ENCODE measurements around the gene ACE. TPM values are rescaled to one million over a fixed set of nuclear protein-coding genes. Genes with fewer than 3 reads are reported as not detected.

The ACE gene
- total and polyA plus RNA-seq, 3 experiments from 2014 or later, result 4.6 to 5.5 (median 4.7) TPM

- Histone ChIP-seq H3K27ac (ENCODE audit: low read depth, low read length) (no peak overlapping the region), H3K36me3 (ENCODE audit: insufficient read depth, low read length) (no peaks in the 10 kb centered on the region), H3K4me1 (ENCODE audit: insufficient read depth, low read length) (no peaks in the 10 kb centered on the region), H3K27me3 (ENCODE audit: insufficient read depth, low read length, poor library complexity, severe bottlenecking) (peaks cover 4% of the 10 kb centered on the region), H3K4me3 (ENCODE audit: low read length) (no peak overlapping the region), H3K9me3 (ENCODE audit: low read length) (no peaks in the 10 kb centered on the region)
- no peak overlapping the region for H3K4me3 Mint-ChIP-seq
- CTCF ChIA-PET, result interaction anchor here (1.1 kb wide), 1 partner anchor 70 kb away, joined by 3 read pairs; no protein-coding TSS in a partner anchor
- H3K4me1 Mint-ChIP-seq, result peaks cover 0 to 8% (median 6%) of the 10 kb centered on the region in 3 donors
- H3K9me3 Mint-ChIP-seq, result peaks cover 0 to 1% (median 0%) of the 10 kb centered on the region in 5 donors
- H3K27me3 Mint-ChIP-seq, result peaks cover 13 to 32% of the 10 kb centered on the region in 2 donors
- no peak for DNase-seq
- peaks cover 0 to 6% (median 0%) of the 10 kb centered on the region in 3 donors for H3K36me3 Mint-ChIP-seq
- H3K27ac Mint-ChIP-seq, result no peak overlapping the region
- POLR2A ChIA-PET, result no interaction called here
Measured at GRCh38 chr17:63542218-63542545, 65.3 kb downstream of the ACE start.

GRCh38 chr17:63542942-63543821 is 66.3 kb downstream of the ACE start:
- no peak for DNase-seq
- POLR2A ChIA-PET, result no interaction called here
- no peak overlapping the region for H3K4me3 ChIP-seq (ENCODE audit: low read length)
- H3K36me3 ChIP-seq (ENCODE audit: insufficient read depth, low read length), result no peaks in the 10 kb centered on the region
- H3K36me3 Mint-ChIP-seq, result peaks cover 0 to 6% (median 0%) of the 10 kb centered on the region in 3 donors
- peaks cover 0 to 1% (median 0%) of the 10 kb centered on the region in 5 donors for H3K9me3 Mint-ChIP-seq
- no peak overlapping the region for H3K27ac Mint-ChIP-seq
- no peak overlapping the region for H3K27ac ChIP-seq (ENCODE audit: low read depth, low read length)
- H3K27me3 ChIP-seq (ENCODE audit: insufficient read depth, low read length, poor library complexity, severe bottlenecking), result peaks cover 4% of the 10 kb centered on the region
- no peak overlapping the region for H3K4me3 Mint-ChIP-seq
- no peaks in the 10 kb centered on the region for H3K4me1 ChIP-seq (ENCODE audit: insufficient read depth, low read length)
- CTCF ChIA-PET, result interaction anchor here (1.1 to 1.2 kb wide), 2 partner anchors 69 to 108 kb away, joined by 3 read pairs; no protein-coding TSS in a partner anchor
- peaks cover 0 to 8% (median 6%) of the 10 kb centered on the region in 3 donors for H3K4me1 Mint-ChIP-seq
- peaks cover 8 to 25% of the 10 kb centered on the region in 2 donors for H3K27me3 Mint-ChIP-seq
- H3K9me3 ChIP-seq (ENCODE audit: low read length), result no peaks in the 10 kb centered on the region

GRCh38 chr17:63543822-63544420 is 67.1 kb downstream of the ACE start:
- Mint-ChIP-seq H3K27ac (no peak overlapping the region), H3K4me1 (peaks cover 0 to 4% (median 3%) of the 10 kb centered on the region in 3 donors), H3K4me3 (no peak overlapping the region)

GRCh38 chr17:63544467-63545301 is 67.8 kb downstream of the ACE start:
- ChIA-PET POLR2A (no interaction called here), CTCF (interaction anchor here (1.2 kb wide), 1 partner anchor 110 kb away, joined by 3 read pairs; no protein-coding TSS in a partner anchor)
- Mint-ChIP-seq H3K4me1 (peaks cover 0 to 5% (median 5%) of the 10 kb centered on the region in 3 donors), H3K36me3 (peaks cover 0 to under 1% (median 0%) of the 10 kb centered on the region in 3 donors), H3K4me3 (no peak overlapping the region), H3K27me3 (peaks cover 0 to 10% of the 10 kb centered on the region in 2 donors), H3K27ac (no peak overlapping the region), H3K9me3 (peaks cover 0 to 1% (median 0%) of the 10 kb centered on the region in 5 donors)
- no peaks in the 10 kb centered on the region for H3K36me3 ChIP-seq (ENCODE audit: insufficient read depth, low read length)
- peaks cover 8% of the 10 kb centered on the region for H3K4me1 ChIP-seq (ENCODE audit: insufficient read depth, low read length)
- no peak overlapping the region for H3K27ac ChIP-seq (ENCODE audit: low read depth, low read length)
- no peak for DNase-seq
- H3K27me3 ChIP-seq (ENCODE audit: insufficient read depth, low read length, poor library complexity, severe bottlenecking), result no peaks in the 10 kb centered on the region
- no peaks in the 10 kb centered on the region for H3K9me3 ChIP-seq (ENCODE audit: low read length)
- no peak overlapping the region for H3K4me3 ChIP-seq (ENCODE audit: low read length)

More at GRCh38 chr17:63543822-63544420, 67.1 kb downstream of the ACE start:
- Histone ChIP-seq H3K9me3 (ENCODE audit: low read length) (no peaks in the 10 kb centered on the region), H3K4me1 (ENCODE audit: insufficient read depth, low read length) (no peaks in the 10 kb centered on the region), H3K27ac (ENCODE audit: low read depth, low read length) (no peak overlapping the region), H3K4me3 (ENCODE audit: low read length) (no peak overlapping the region), H3K27me3 (ENCODE audit: insufficient read depth, low read length, poor library complexity, severe bottlenecking) (peaks cover 4% of the 10 kb centered on the region), H3K36me3 (ENCODE audit: insufficient read depth, low read length) (no peaks in the 10 kb centered on the region)
- no peak for DNase-seq
- Mint-ChIP-seq H3K36me3 (peaks cover 0 to 6% (median 0%) of the 10 kb centered on the region in 3 donors), H3K9me3 (peaks cover 0 to 1% (median 0%) of the 10 kb centered on the region in 5 donors), H3K27me3 (peaks cover 4 to 18% of the 10 kb centered on the region in 2 donors)
- POLR2A ChIA-PET, result no interaction called here
- CTCF ChIA-PET, result interaction anchor here (1.2 kb wide), 1 partner anchor 109 kb away, joined by 3 read pairs; no protein-coding TSS in a partner anchor

- peaks cover 0 to 13% (median 0%) of the 10 kb centered on the region in 3 donors for H3K36me3 Mint-ChIP-seq
- peaks cover 0 to 1% (median 0%) of the 10 kb centered on the region in 5 donors for H3K9me3 Mint-ChIP-seq
- H3K4me3 ChIP-seq (ENCODE audit: low read length), result no peak overlapping the region
- H3K4me1 Mint-ChIP-seq, result peaks cover 6 to 12% (median 8%) of the 10 kb centered on the region in 3 donors
- H3K27me3 Mint-ChIP-seq, result no peaks in the 10 kb centered on the region
- H3K4me1 ChIP-seq (ENCODE audit: insufficient read depth, low read length), result peaks cover 9% of the 10 kb centered on the region
- POLR2A ChIA-PET, result no interaction called here
- no peak overlapping the region for H3K4me3 Mint-ChIP-seq
- peak overlapping the region in 1 of 8 donors; percentile 75 for H3K27ac Mint-ChIP-seq
- no peaks in the 10 kb centered on the region for H3K36me3 ChIP-seq (ENCODE audit: insufficient read depth, low read length)
- CTCF ChIA-PET, result interaction anchor here (0.7 to 1.2 kb wide), 3 partner anchors 17 to 121 kb away, joined by 3 to 4 read pairs (median 3); no protein-coding TSS in a partner anchor
- no peaks in the 10 kb centered on the region for H3K27me3 ChIP-seq (ENCODE audit: insufficient read depth, low read length, poor library complexity, severe bottlenecking)
- H3K27ac ChIP-seq (ENCODE audit: low read depth, low read length), result no peak overlapping the region
- no peak for DNase-seq
- H3K9me3 ChIP-seq (ENCODE audit: low read length), result no peaks in the 10 kb centered on the region
Measured at GRCh38 chr17:63546308-63547082, 69.6 kb downstream of the ACE start.

- peaks cover 11% of the 10 kb centered on the region for H3K4me1 ChIP-seq (ENCODE audit: insufficient read depth, low read length)
- no peaks in the 10 kb centered on the region for H3K36me3 ChIP-seq (ENCODE audit: insufficient read depth, low read length)
- DNase-seq, result no peak
- no peaks in the 10 kb centered on the region for H3K9me3 ChIP-seq (ENCODE audit: low read length)
- H3K36me3 Mint-ChIP-seq, result peaks cover 0 to 16% (median 0%) of the 10 kb centered on the region in 3 donors
- H3K4me1 Mint-ChIP-seq, result peaks cover 12 to 17% (median 13%) of the 10 kb centered on the region in 3 donors
- H3K27me3 ChIP-seq (ENCODE audit: insufficient read depth, low read length, poor library complexity, severe bottlenecking), result no peaks in the 10 kb centered on the region
- peak overlapping the region in 1 of 7 donors; percentile 48 for H3K4me3 Mint-ChIP-seq
- peaks cover 0 to 1% (median 0%) of the 10 kb centered on the region in 5 donors for H3K9me3 Mint-ChIP-seq
- POLR2A ChIA-PET, result no interaction called here
- no peak overlapping the region for H3K4me3 ChIP-seq (ENCODE audit: low read length)
- no peak overlapping the region for H3K27ac ChIP-seq (ENCODE audit: low read depth, low read length)
- CTCF ChIA-PET, result no interaction called here
- peak overlapping the region in 2 of 8 donors; percentile 59 to 63 for H3K27ac Mint-ChIP-seq
- H3K27me3 Mint-ChIP-seq, result no peaks in the 10 kb centered on the region
Measured at GRCh38 chr17:63547083-63547523, 70.2 kb downstream of the ACE start.
